ENCODE measurements around the gene PROC.

Gene PROC

DNA sequence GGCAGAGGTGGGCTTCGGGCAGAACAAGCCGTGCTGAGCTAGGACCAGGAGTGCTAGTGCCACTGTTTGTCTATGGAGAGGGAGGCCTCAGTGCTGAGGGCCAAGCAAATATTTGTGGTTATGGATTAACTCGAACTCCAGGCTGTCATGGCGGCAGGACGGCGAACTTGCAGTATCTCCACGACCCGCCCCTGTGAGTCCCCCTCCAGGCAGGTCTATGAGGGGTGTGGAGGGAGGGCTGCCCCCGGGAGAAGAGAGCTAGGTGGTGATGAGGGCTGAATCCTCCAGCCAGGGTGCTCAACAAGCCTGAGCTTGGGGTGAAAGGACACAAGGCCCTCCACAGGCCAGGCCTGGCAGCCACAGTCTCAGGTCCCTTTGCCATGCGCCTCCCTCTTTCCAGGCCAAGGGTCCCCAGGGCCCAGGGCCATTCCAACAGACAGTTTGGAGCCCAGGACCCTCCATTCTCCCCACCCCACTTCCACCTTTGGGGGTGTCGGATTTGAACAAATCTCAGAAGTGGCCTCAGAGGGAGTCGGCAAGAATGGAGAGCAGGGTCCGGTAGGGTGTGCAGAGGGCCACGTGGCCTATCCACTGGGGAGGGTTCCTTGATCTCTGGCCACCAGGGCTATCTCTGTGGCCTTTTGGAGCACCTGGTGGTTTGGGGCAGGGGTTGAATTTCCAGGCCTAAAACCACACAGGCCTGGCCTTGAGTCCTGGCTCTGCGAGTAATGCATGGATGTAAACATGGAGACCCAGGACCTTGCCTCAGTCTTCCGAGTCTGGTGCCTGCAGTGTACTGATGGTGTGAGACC, at the start of gene PROC:
TSS of gene PROC (plus strand) at position 128 of the 812 bp plus-strand sequence. CDS start 1,516 bp downstream, outside the sequence.
- no peak for DNase-seq

DNA sequence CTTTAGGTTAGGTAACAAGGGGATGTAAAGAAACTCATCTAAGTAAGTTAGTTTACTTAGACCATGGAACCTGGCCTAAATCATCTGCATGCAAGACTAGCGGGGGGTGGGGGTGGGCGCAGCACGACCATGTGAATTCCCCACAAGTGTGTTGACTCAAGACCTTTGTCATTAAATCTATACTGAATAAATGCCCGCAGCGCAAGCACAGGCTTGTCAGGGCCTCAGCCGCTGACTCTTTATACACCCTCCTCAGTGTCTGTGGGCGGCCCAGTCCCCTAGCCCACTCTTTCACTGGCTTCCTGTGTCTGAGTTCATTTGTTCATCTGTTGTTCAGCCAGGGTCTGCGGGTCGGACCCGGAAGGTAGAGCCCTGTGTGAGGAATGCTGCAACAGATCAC, 48.2 kb upstream of the PROC start:
- no peak for DNase-seq

DNA sequence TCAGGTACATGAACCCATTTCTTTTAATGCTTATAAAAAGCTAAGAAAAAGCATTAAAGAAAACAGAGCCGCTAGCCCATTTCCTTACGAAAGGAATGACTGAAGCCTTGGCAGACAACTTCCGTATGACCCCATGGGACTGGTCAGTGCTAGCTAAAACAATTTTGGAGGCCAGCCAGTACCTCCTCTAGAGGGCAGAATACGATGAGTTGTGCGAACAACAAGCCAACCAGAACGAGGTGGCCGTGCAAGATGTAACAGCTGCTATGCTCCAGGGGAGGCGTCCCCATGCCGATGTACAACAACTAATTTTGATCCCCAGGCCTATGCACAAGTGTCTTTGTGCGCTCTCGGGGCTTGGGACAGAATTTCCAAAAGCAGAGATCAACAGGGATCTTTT, 47.2 kb upstream of the PROC start:
- DNase-seq = no peak

DNA sequence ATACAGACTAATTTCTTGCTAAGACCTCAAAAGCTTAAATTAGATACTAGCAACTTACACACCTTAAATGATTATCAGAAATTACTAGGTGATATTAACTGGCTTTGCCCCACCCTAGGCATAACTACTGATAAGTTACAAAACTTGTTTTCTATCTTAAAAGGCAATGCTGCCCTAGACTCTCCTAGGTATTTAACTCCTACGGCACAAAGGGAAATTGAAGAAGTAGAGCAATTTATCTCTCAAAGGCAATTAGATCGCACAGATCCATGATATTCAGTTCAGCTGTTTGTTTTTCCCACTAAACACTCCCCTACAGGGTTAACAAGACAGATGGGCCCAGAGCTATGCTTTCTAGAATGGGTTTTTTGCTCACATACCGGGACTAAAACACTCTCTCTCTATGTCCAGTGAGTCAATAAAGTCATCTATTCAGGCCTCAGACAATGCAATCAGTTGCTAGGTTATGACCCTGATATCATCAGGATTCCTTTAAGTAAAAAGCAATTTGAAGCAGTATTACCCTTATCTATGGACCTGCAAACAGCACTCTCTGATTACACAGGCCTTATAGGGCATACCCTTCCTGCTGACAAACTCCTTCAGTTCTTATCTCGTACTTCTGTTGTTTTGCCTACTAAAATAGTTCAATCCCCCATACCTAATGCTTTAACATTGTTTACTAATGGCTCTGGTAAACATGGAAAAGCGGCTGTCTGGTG, 44.7 kb upstream of the PROC start:
- no peak for DNase-seq

DNA sequence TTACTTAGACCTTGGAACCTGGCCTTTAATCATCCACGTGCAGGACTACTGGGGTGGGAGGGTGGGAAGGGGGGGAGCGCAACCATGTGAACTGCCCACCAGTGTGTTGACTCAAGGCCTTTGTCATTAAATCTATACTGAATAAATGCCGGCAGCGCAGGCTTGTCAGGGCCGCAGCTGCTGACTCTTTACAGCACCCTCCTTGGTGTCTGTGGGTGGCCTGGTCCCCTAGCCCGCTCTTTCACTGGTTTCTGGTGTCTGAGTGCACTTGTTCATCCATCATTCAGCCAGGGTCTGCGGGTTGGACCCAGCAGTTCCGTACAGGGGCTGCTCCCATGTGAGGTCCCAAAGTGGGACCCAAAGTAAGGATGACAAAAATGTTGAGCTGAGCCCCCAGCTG, 42.0 kb upstream of the PROC start:
- no peak for DNase-seq

DNA sequence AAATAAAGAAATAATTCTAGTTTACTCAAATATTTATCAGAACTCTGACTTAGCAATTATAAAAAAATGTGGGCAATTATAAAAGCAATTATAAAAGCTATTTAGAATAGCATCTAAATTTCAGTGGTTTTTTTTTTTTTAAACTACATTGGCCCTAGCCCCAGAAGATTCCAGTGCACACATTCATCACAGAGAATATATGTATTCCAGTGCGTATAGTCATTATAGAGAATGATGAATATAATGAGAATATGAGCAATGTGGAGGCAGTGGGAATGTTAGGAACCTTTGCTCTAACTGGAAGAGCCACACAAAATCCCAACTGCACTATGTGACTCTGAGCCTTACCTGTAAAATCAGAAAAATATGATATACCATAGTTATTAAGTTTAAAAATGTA, 41.0 kb upstream of the PROC start:
- no peak for DNase-seq

DNA sequence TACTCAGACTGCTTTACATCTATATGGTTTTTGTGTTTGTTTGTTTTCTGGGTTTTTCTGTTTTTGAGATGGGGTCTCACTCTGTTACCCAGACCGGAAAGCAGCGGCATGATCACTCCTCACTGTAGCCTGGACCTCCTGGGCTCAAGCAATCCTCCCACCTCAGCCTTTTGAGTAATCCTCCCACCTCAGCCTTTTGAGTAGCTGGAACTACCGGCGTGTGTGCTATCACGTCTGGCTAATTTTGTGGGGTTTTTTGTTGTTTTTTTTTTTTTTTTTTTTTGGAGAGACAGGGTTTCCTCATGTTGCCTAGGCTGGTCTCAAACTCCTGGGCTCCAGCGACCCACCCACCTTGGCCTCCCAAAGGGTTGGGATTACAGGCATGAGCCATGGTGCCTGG, 39.5 kb upstream of the PROC start:
- no peak for DNase-seq

DNA sequence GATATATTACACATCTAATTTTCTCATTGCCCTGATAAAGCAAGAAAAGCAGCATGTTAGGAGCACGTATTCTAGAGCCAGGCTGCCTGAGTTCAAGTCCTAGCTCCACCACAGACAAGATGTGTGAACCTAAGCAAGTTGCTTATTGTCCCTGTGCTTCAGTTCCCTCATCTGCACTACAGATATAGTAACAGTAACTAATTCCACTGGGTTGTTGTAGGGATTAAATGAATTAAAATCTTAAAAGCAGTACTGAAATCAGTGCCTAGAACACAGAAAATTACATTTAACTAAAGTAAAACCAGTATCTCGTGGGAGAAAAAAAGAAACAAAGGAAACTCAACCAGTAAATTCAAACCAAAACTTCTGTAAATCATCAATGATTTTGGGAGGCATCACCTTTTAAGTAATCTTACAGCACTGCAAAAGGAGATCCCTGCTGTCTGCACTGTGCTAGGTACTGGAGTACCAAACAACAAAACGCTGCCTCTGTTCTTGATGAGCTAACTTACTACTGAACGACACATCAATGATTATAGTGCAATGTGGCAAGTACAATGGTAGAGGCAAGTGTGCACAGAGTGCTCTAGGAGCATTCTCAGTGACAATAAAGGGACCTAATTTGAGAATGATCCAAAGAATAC, 38.4 kb upstream of the PROC start:
- DNase-seq = no peak

DNA sequence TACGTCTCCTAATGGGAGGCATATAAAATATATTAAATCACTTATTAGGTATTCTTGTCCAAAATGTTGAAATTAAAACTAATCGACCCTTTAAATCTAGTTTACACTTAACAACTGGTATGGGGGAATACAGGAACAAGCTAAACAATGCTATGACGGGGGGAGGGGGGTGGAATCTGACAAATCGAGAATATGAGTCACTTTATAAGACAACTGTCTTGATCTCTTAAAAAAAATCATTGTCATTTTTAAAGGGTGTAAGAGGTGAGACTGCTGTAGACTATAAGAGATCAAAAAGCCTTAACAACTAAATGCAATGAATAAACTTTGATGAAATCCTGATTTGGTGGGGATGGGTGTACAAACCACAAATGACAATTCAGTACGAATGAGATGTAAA, 36.5 kb upstream of the PROC start:
- DNase-seq = no peak

DNA sequence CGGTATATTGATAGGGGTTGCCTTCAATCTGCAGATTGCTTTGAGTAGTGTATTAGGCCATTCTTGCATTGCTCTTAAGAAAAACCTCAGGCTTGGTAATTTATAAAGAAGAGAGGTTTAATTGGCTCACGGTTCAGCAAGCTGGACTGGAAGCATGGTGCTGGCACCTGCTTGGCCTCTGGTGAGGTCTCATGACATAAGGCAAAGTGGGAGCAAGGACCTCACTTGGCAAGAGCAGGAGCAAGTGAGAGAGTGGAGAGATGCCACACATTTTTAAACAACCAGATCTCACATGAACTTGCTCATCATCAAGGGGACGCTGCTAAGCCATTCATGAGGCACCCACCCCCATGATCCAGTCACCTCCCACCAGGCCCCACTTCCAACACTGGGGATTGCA, 35.4 kb upstream of the PROC start:
- no peak for DNase-seq

DNA sequence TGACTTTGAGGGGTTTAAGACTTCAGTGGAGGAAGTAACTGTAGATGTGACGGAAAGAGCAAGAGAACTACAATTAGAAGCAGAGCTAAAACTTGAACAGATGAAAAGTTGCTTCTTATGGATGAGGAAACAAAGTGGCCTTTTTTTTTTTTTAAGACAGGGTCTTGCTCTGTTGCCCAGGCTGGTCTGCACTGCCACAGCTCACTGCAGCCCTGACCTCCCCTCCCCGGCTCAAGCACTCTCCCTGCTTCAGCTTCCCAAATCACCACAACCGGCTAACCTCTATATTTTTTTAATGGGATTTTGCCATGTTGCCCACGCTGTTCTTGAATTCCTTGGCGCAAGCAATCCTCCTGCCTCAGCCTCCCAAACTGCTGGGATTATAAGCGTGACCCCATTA, 33.7 kb upstream of the PROC start:
- DNase-seq = no peak

DNA sequence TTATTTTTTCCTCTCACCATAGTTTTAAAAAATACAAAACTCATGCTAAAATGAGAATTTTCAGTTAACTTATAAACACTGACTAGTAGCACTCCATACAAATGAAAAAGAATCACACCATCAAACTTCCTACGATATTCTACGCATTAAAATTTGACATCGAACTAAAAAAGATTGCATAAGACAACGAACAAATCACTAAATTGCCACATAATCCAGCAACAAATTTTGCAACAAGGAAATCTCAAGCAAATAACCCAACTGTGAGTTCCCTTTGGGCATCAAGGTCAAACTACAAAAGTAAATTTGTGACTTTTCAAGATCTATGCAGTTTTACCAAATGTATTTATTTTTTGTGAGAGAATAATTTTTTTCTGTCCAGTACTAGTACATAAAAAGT, 32.0 kb upstream of the PROC start:
- no peak for DNase-seq

DNA sequence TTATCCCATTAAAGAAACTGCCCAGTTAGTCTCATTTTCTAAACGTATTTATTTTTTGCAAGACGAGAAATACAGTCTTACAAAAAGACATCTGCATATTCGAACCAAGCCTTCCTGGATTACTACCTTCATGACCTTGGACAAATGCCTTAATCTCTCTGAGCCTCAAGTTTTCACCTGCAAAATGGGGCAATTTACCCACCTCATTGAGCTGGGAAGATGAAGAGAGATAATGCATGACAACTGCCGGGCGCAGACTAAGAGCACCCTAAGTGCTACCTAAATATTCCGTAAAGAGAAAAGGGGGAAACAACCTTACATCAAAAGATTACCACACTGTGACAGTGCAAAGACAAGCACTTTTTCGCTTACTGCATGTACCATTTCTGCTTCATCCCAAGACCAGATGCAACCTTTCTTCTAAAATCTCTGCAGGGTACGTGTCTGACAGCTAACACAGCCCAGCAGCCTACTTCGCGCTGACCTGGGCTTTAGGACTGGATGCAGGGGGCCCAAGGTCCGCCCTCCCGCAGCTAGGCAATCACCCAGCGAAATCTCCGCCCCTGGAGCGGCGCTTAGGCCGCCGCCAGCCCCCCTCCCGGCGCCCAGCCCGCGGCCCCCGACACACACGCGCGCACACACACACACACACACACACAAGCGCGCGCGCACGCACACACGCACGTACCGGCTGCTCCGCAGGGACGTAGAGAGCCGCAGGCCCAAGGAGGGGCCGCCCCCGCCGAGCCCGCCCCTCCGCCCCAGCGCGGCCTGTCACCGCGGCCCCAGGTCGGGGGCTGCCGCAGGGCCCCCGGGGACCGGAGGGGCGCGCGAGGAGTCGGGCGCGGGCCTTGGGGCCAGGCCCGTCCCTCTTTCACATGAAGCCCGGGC, 31.2 kb upstream of the PROC start:
- peak; percentile 88 for DNase-seq

DNA sequence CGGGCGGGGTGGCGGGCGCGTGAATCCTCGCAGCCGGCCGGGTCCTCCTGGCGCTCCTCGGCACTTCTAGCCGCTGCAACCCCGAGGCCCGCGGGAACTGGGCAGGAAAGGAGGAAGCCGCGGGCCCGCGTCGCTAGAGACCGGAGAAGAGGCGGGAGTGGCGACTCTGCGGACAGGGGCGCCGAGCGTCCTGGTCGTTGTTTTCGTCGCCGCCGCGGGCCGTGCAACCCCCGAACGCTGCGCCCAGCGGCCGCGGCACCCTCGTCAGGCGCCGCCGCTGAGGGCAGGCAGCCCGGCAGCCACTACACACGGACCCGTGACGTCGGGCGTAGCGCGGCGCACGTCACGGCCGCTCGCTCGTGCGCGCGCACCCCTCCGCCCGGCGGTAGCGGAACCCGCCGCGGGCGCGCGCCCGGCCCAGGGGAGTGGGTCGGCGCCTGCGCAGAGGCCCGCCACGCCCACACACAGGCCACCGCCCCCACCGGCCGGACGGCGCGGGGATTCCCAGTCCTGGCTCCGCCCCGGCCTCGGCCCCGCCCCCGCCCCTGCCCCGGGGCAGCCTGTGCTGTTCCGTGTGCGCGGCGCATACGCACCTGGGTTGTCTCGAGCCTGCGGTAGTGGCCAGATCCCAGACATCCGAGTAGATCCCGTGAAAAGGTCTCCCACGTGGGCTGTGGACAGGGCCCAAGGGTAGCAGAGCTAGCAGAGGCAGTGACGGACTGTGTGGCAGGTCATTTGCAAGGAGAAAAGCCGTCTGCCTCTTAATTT, 30.4 kb upstream of the PROC start, which contains the start of gene MAP3K2:
TSS of gene MAP3K2 (minus strand) at position 321 of the 768 bp plus-strand sequence. CDS start 44,846 bp downstream, outside the sequence.
- peak; percentile 80 for DNase-seq

DNA sequence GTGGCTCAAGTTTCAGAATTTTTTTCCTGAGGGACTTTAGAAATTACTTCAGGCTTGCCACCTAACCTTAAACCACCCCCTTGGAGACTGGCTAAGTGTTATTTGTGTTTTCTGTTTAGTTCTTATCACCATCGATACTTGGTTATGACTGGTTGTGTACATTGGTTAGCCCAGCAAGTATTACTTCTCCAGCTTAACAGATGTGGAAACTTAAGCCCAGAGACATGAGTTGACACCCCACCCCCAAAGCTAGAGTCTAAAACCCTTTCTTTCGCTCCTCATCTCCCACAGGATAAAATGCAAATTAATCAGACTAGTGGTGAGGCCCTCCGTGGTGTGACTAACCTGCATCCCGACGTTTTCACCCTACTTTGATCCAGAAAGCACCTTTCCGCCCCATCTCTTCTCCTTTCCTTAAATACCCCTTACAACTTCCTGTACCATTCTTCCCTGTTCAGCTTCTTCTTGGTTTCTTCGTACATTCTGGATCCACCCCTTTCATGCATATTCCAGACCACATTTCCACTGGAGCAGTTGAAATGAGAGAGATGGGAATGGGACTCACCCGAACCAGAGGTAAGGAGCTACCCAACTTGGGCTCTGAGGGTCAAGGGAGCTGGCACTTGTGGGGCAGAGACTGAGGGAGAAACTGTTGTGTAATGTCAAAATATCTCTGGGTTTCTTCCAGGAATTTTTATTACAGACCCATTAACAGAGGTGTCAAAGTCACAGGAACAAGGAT, 29.6 kb upstream of the PROC start:
- no peak for DNase-seq

DNA sequence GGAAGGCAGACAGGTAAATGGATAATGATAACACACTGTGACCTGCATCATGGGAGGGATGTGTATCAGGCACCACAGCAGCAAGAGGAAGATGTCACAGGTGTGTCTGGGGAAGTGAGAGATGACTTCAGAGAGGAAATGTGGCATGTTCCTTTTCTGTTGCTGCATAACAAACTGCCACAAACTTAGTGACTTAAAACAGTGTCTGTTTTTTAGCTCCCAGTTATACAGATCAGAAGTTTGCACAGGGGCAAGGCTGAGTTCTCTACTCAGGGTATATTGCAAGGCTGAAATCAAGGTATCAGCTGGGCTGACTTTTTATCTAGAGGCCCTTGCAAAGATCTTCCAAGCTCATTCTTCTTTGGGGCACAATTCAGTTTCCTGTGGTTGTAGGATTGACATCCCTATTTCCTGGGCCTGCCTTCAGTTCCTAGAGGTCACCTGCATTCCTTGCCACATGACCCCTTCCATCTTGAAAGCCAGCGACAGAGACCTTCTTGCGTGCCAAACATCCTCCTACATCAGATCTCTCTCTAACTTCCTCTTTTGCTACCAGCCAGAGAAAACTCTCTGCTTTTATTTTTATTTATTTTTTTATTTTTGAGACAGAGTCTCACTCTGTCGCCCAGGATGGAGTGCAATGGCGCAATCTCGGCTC, 28.3 kb upstream of the PROC start:
- no peak for DNase-seq

DNA sequence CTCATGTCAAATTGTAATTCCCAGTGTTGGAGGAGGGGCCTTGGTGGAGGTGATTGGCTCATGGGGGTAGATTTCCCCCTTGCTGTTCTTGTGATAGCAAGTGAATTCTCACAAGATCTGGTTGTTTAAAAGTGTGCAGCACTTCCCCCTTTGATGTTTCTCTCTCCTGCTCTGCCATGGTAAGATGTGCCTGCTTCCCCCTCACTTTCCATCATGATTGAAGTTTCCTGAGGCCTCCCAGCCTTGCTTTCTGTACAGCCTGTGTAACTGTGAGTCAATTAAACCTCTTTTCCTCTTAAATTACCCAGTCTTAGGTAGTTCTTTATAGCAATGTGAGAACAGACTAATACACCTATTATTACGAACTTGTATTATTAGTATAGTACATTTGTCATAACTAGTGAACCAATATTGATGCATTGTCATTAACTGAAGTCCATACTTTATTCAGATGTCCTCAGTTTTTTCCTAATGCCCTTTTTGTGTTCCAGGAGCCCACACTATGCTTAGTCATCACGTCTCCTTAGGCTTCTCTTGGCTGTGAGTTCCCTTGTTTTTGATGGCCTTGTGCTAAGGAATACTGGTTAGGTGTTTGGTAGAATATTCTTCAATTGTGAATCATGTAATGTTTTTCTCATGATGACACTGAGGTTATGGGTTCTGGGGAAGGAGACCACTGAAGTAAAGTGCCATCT, 25.9 kb upstream of the PROC start:
- no peak for DNase-seq

DNA sequence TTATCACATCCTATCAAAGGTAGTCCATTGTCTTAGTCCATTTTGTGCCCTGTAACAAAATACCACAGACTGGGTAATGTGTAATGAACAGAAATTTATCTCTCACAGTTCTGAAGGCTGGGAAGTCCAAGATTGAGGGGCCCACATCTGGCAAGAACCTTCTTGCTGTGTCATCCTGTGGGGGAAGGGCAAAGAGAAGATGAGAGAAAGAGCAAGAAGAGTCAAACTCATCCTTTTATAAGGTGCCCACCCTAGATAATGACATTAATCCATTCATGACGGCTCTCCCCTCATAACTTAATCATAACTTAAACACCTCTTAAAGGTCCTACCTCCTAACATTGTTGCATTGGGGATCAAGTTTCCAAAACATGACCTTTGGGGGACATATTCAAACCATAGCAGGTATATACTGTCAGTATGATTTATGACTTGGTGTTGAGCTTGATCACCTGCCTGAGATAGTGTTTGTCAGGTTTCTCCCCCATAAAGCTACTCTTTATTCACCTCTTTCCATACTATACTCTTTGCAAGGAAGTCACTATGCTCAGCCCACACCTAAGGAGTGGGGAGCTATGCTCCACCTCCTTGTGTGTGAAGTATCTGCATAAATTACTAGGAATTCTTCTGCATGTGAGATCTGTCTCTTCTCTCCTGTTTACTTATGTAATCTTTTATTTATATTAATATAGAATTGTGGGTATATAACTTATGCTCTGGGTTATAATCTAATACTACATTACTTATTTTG, 25.2 kb upstream of the PROC start:
- DNase-seq = no peak

DNA sequence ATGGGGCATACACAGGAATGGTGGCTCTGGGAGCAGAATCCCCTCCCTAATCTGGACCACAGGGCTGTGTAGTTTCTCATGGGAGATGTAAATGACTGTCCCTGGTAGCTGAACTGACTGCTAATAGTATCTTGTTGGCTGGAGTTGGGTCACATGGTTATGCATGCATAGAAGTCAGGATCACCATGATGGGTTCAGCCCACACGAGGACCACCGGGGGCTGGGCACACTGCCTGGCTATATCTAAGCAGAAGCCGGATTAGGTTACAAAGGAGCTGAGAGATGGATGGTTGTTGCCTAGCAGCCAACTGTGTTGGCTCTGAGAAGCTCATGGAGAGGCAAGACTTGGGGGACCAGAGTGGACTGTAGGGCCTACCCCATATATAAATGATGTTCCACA, 23.7 kb upstream of the PROC start:
- DNase-seq = no peak
